Measurements from ENCODE around the gene PHF13.

The PHF13 gene

GRCh38 chr1:6613361-6614018 is at the start of gene PHF13:
TSS of gene PHF13 (plus strand) at chr1:6613731. CDS start at chr1:6614067, 336 bp downstream.
- DNase-seq: peak; percentile 88

- DNase-seq: no peak
Measured at GRCh38 chr1:6569033-6569432, 44.5 kb upstream of the PHF13 start.

GRCh38 chr1:6570100-6570499 is 43.4 kb upstream of the PHF13 start:
- DNase-seq: no peak

GRCh38 chr1:6570987-6571386 is 42.5 kb upstream of the PHF13 start:
- DNase-seq: no peak

GRCh38 chr1:6572653-6573383 is 40.7 kb upstream of the PHF13 start:
- DNase-seq: no peak

GRCh38 chr1:6574025-6574620 is 39.4 kb upstream of the PHF13 start:
- no peak for DNase-seq

- DNase-seq: no peak
Measured at GRCh38 chr1:6574818-6575217, 38.7 kb upstream of the PHF13 start.

- DNase-seq: no peak
Measured at GRCh38 chr1:6577831-6578525, 35.6 kb upstream of the PHF13 start.

- no peak for DNase-seq
Measured at GRCh38 chr1:6578624-6579373, 34.7 kb upstream of the PHF13 start.

GRCh38 chr1:6579374-6580118 is 34.0 kb upstream of the PHF13 start, which contains the start of gene ZBTB48:
TSS of gene ZBTB48 (plus strand) at chr1:6579994. CDS start at chr1:6580610, 616 bp downstream.
- DNase-seq: peak; percentile 92

GRCh38 chr1:6580119-6580592 is 33.4 kb upstream of the PHF13 start:
- no peak for DNase-seq

- no peak for DNase-seq
Measured at GRCh38 chr1:6580593-6581409, 32.7 kb upstream of the PHF13 start.

- no peak for DNase-seq
Measured at GRCh38 chr1:6581561-6582305, 31.8 kb upstream of the PHF13 start.

GRCh38 chr1:6582370-6582769 is 31.2 kb upstream of the PHF13 start:
- DNase-seq: no peak

- no peak for DNase-seq
Measured at GRCh38 chr1:6584126-6585080, 29.1 kb upstream of the PHF13 start.

GRCh38 chr1:6585081-6585722 is 28.3 kb upstream of the PHF13 start:
- no peak for DNase-seq

GRCh38 chr1:6585841-6586240 is 27.7 kb upstream of the PHF13 start:
- DNase-seq: no peak

GRCh38 chr1:6586404-6586816 is 27.1 kb upstream of the PHF13 start:
- no peak for DNase-seq

Measured in NCI-H1436 treated with DMSO at 0.1 percent for 48 hours (cell line).